Osteoblast (primary cell): ENCODE results near the gene GJD2. TPM values are rescaled to one million over a fixed set of nuclear protein-coding genes. Genes with fewer than 3 reads are reported as not detected.

Experiments
- DNase-seq: peaks from one replicate; pipeline ENCODE4 v3.0.0; 2011; ENCODE audit warnings: low spot score, mixed read lengths; ENCODE audit not compliant: insufficient read length; ENCODE audit errors: missing footprints
- H2AFZ ChIP-seq: 2 replicates; pipeline ENCODE4 v1.6.0; 2011; ENCODE audit warnings: mild to moderate bottlenecking, low read length
- H3K27ac ChIP-seq: 2 replicates; pipeline ENCODE4 v1.5.1; 2011; ENCODE audit warnings: mild to moderate bottlenecking, low read depth, low read length, moderate library complexity
- H3K27me3 ChIP-seq: 2 replicates; pipeline ENCODE4 v1.6.0; 2012; ENCODE audit warnings: mild to moderate bottlenecking, control low read depth, inconsistent platforms, low read length, moderate library complexity; ENCODE audit not compliant: insufficient read depth
- H3K36me3 ChIP-seq: 2 replicates; pipeline ENCODE4 v1.5.1; 2011; ENCODE audit warnings: mild to moderate bottlenecking, low read length, control low read depth, moderate library complexity; ENCODE audit not compliant: insufficient read depth
- H3K4me1 ChIP-seq: 2 replicates; pipeline ENCODE4 v1.5.1; 2011; ENCODE audit warnings: mild to moderate bottlenecking, low read length, control low read depth, moderate library complexity; ENCODE audit not compliant: insufficient read depth
- H3K4me2 ChIP-seq: 2 replicates; pipeline ENCODE4 v1.6.0; 2011; ENCODE audit warnings: mild to moderate bottlenecking, low read length; ENCODE audit not compliant: insufficient read depth
- H3K4me3 ChIP-seq: fragments of 200-600 bp; sonication (generic); 3 replicates; pipeline ENCODE4 v1.5.1; 2012; ENCODE audit warnings: mild to moderate bottlenecking, low read length, inconsistent platforms; ENCODE audit not compliant: insufficient read depth
- H3K79me2 ChIP-seq: 2 replicates; pipeline ENCODE4 v1.6.0; 2012; ENCODE audit warnings: mild to moderate bottlenecking, low read length, control low read depth, inconsistent platforms; ENCODE audit not compliant: insufficient read depth
- H3K9me3 ChIP-seq: 2 replicates; pipeline ENCODE4 v1.5.1; 2011; ENCODE audit warnings: low read depth, low read length, control low read depth
- H4K20me1 ChIP-seq: 2 replicates; pipeline ENCODE4 v1.6.0; 2012; ENCODE audit warnings: mild to moderate bottlenecking, low read length, control low read depth; ENCODE audit not compliant: insufficient read depth
- CTCF ChIP-seq: IDR thresholded peaks from 2 replicates; pipeline ENCODE4 v1.5.1; 2011; ENCODE audit warnings: mild to moderate bottlenecking, low read depth, low read length, moderate library complexity; ENCODE audit errors: extremely low read depth
- total RNA-seq: library from RNA; depleted of rRNA; stranded (reverse); fragments of >200 nt; gene quantifications from 2 replicates; pipeline ENCODE4 v1.2.3, GENCODE V29; 2012

GJD2 gene
- total RNA-seq = not detected in 2 replicates

- Histone ChIP-seq H3K27me3 (peaks cover 46% of the 10 kb centered on the region), H2AFZ (no peak within 1 kb of the TSS)
Measured at GRCh38 chr15:34754674-34755418, at the start of gene GJD2. Gene GJD2, minus strand, starts transcription at chr15:34754998. Its CDS starts 510 bp downstream, at chr15:34754488.

GRCh38 chr15:34804113-34804512, 49.3 kb upstream of the GJD2 start:
- H4K20me1 ChIP-seq = no peaks in the 10 kb centered on the region
- DNase-seq = no peak
- peaks cover 4% of the 10 kb centered on the region for H3K4me1 ChIP-seq
- no peaks in the 10 kb centered on the region for H3K9me3 ChIP-seq
- H3K36me3 ChIP-seq = no peaks in the 10 kb centered on the region
- H3K27me3 ChIP-seq = no peaks in the 10 kb centered on the region
- H3K4me3 ChIP-seq = no peak overlapping the region
- H3K4me2 ChIP-seq = no peak overlapping the region
- TF ChIP-seq CTCF = no peak
- H3K79me2 ChIP-seq = no peaks in the 10 kb centered on the region
- no peak overlapping the region for H2AFZ ChIP-seq
- H3K27ac ChIP-seq = no peak overlapping the region

More at GRCh38 chr15:34754674-34755418, at the start of gene GJD2:
- Histone ChIP-seq H3K79me2 (no peaks in the 10 kb centered on the region), H3K4me2 (no peak within 1 kb of the TSS), H3K4me3 (no peak within 1 kb of the TSS), H3K27ac (no peak within 1 kb of the TSS), H3K36me3 (no peaks in the 10 kb centered on the region), H3K9me3 (no peaks in the 10 kb centered on the region), H4K20me1 (peaks cover 3% of the 10 kb centered on the region), H3K4me1 (no peaks in the 10 kb centered on the region)
- TF ChIP-seq CTCF = no peak
- DNase-seq = peak; percentile 48

GRCh38 chr15:34802803-34803750, 48.3 kb upstream of the GJD2 start:
- Histone ChIP-seq H2AFZ (no peak overlapping the region), H3K4me1 (peaks cover 5% of the 10 kb centered on the region), H3K27me3 (no peaks in the 10 kb centered on the region), H3K4me3 (no peak overlapping the region), H3K4me2 (no peak overlapping the region), H3K79me2 (no peaks in the 10 kb centered on the region), H3K9me3 (no peaks in the 10 kb centered on the region), H3K36me3 (no peaks in the 10 kb centered on the region), H4K20me1 (no peaks in the 10 kb centered on the region), H3K27ac (no peak overlapping the region)
- DNase-seq = no peak
- no peak for TF ChIP-seq CTCF

- H3K36me3 ChIP-seq = no peaks in the 10 kb centered on the region
- H3K79me2 ChIP-seq = no peaks in the 10 kb centered on the region
- H3K4me3 ChIP-seq = no peak overlapping the region
- no peaks in the 10 kb centered on the region for H4K20me1 ChIP-seq
- H3K4me1 ChIP-seq = peaks cover 5% of the 10 kb centered on the region
- H2AFZ ChIP-seq = no peak overlapping the region
- no peak overlapping the region for H3K27ac ChIP-seq
- H3K9me3 ChIP-seq = no peaks in the 10 kb centered on the region
- peak; percentile 46 for DNase-seq
- no peak for TF ChIP-seq CTCF
- H3K27me3 ChIP-seq = peaks cover 6% of the 10 kb centered on the region
- no peak overlapping the region for H3K4me2 ChIP-seq
Measured at GRCh38 chr15:34802371-34802770, 47.6 kb upstream of the GJD2 start.
